NCI-H82 (cell line): ENCODE results near the gene COL4A3.
A peak's percentile ranks its signal among the peaks of the same experiment; 100 is the strongest.
"Not testable (repeated sequence)": the region's sequence is repeated elsewhere in the genome, so short reads cannot be mapped to it uniquely, and the experiment has no call there.

ENCODE experiments used
- DNase-seq: peaks from one replicate; lab custom pipeline; 2025; lab: John Stamatoyannopoulos, UW

Gene COL4A3

GRCh38 chr2:227154986-227155774 lies 9.2 kb upstream of the COL4A3 start:
- DNase-seq: no peak

GRCh38 chr2:227160164-227160563 lies 4.3 kb upstream of the COL4A3 start:
- peak; percentile 2 for DNase-seq

- no peak for DNase-seq
Observed at GRCh38 chr2:227161947-227162346, 2.5 kb upstream of the COL4A3 start.

- DNase-seq: peak; percentile 18
Observed at GRCh38 chr2:227163485-227163997, 883 bp upstream of the COL4A3 start.

GRCh38 chr2:227164763-227165291 lies 403 bp downstream of the COL4A3 start:
- peak; percentile 38 for DNase-seq

GRCh38 chr2:227171779-227172178 lies 7.4 kb downstream of the COL4A3 start:
- not testable (repeated sequence) for DNase-seq

GRCh38 chr2:227177592-227178336 lies 13.3 kb downstream of the COL4A3 start:
- DNase-seq: no peak

GRCh38 chr2:227179988-227180685 lies 15.7 kb downstream of the COL4A3 start:
- no peak for DNase-seq

GRCh38 chr2:227180770-227181169 lies 16.3 kb downstream of the COL4A3 start:
- DNase-seq: no peak

- DNase-seq: no peak
Observed at GRCh38 chr2:227182765-227183164, 18.3 kb downstream of the COL4A3 start.

GRCh38 chr2:227183657-227184367 lies 19.4 kb downstream of the COL4A3 start:
- DNase-seq: no peak

GRCh38 chr2:227185615-227186232 lies 21.3 kb downstream of the COL4A3 start:
- DNase-seq: no peak

- DNase-seq: peak; percentile 33
Observed at GRCh38 chr2:227186751-227187150, 22.3 kb downstream of the COL4A3 start.

- no peak for DNase-seq
Observed at GRCh38 chr2:227188292-227188691, 23.9 kb downstream of the COL4A3 start.

GRCh38 chr2:227191367-227191766 lies 26.9 kb downstream of the COL4A3 start:
- peak; percentile 73 for DNase-seq

- no peak for DNase-seq
Observed at GRCh38 chr2:227192491-227192890, 28.1 kb downstream of the COL4A3 start.

GRCh38 chr2:227194219-227194618 lies 29.8 kb downstream of the COL4A3 start:
- DNase-seq: no peak

- peak; percentile 85 for DNase-seq
Observed at GRCh38 chr2:227198866-227199265, 34.4 kb downstream of the COL4A3 start.

- DNase-seq: no peak
Observed at GRCh38 chr2:227201771-227202170, 37.3 kb downstream of the COL4A3 start.

- DNase-seq: peak; percentile 84
Observed at GRCh38 chr2:227204452-227204851, 40.0 kb downstream of the COL4A3 start.

- peak; percentile 35 for DNase-seq
Observed at GRCh38 chr2:227205701-227206100, 41.3 kb downstream of the COL4A3 start.
